SK-N-SH treated with all-trans-retinoic acid at 6 μM for 48 hours (cell line): ENCODE data around the gene CLDN16.

ENCODE experiments used
- ATAC-seq: fragments of 200-7000 bp; cut with Tn5 transposase; 3 replicates; pipeline ENCODE4 v1.9.1; 2020; ENCODE audit warnings: mild to moderate bottlenecking, moderate library complexity
- ARNTL ChIP-seq: fragments of 450-650 bp; formaldehyde crosslinking; IDR thresholded peaks from 2 replicates; pipeline ENCODE4 v1.5.0; 2020; ENCODE audit warnings: low read depth, mild to moderate bottlenecking, moderate library complexity, borderline replicate concordance
- BACH2 ChIP-seq: fragments of 250-450 bp; sonication (Bioruptor Pico); IDR thresholded peaks from 2 replicates; pipeline ENCODE4 v1.9.0; 2021; ENCODE audit warnings: mild to moderate bottlenecking, borderline replicate concordance
- CSDC2 ChIP-seq: fragments of 250-450 bp; sonication (Bioruptor Pico); IDR thresholded peaks from 2 replicates; pipeline ENCODE4 v1.5.0; 2020; ENCODE audit warnings: mild to moderate bottlenecking, moderate library complexity
- ESRRG ChIP-seq: fragments of 250-450 bp; sonication (Bioruptor Pico); IDR thresholded peaks from 2 replicates; pipeline ENCODE4 v1.6.1; 2021; ENCODE audit warnings: mild to moderate bottlenecking
- ISL1 ChIP-seq: fragments of 250-450 bp; sonication (Bioruptor Pico); IDR thresholded peaks from 2 replicates; pipeline ENCODE4 v2.1.2; 2022; ENCODE audit warnings: mild to moderate bottlenecking, moderate library complexity
- OSR1 ChIP-seq: fragments of 250-450 bp; sonication (Bioruptor Pico); IDR thresholded peaks from 2 replicates; pipeline ENCODE4 v1.8.0; 2022; ENCODE audit warnings: moderate library complexity, mild to moderate bottlenecking, inconsistent platforms
- PPARA ChIP-seq: fragments of 250-450 bp; sonication (Bioruptor Pico); IDR thresholded peaks from 2 replicates; pipeline ENCODE4 v1.5.0; 2020; ENCODE audit warnings: mild to moderate bottlenecking, borderline replicate concordance
- RARB ChIP-seq: fragments of 250-450 bp; sonication (Bioruptor Pico); IDR thresholded peaks from 2 replicates; pipeline ENCODE4 v1.8.0; 2021; ENCODE audit warnings: mild to moderate bottlenecking, moderate library complexity
- SNAI2 ChIP-seq: fragments of 250-450 bp; sonication (Bioruptor Pico); IDR thresholded peaks from 2 replicates; pipeline ENCODE4 v1.5.0; 2020; ENCODE audit warnings: mild to moderate bottlenecking, moderate library complexity
- TCF4 ChIP-seq: fragments of 250-450 bp; sonication (Bioruptor Pico); IDR thresholded peaks from 2 replicates; pipeline ENCODE4 v1.8.0; 2021; ENCODE audit warnings: mild to moderate bottlenecking, moderate library complexity, borderline replicate concordance
- TOX ChIP-seq: fragments of 250-450 bp; sonication (Bioruptor Pico); IDR thresholded peaks from 2 replicates; pipeline ENCODE4 v1.8.0; 2021; ENCODE audit warnings: mild to moderate bottlenecking, moderate library complexity, borderline replicate concordance
- ZC3H10 ChIP-seq: fragments of 250-450 bp; sonication (Bioruptor Pico); IDR thresholded peaks from 2 replicates; pipeline ENCODE4 v1.5.1; 2021; ENCODE audit warnings: mild to moderate bottlenecking, moderate library complexity
- ZFP3 ChIP-seq: fragments of 250-450 bp; sonication (Bioruptor Pico); IDR thresholded peaks from 2 replicates; pipeline ENCODE4 v1.5.0; 2020; ENCODE audit warnings: mild to moderate bottlenecking, moderate library complexity
- ZFP30 ChIP-seq: fragments of 450-650 bp; formaldehyde crosslinking; IDR thresholded peaks from 2 replicates; pipeline ENCODE4 v1.5.0; 2022; ENCODE audit warnings: mild to moderate bottlenecking, moderate library complexity
- ZNF565 ChIP-seq: fragments of 450-650 bp; formaldehyde crosslinking; conservative IDR thresholded peaks from 2 replicates; pipeline ENCODE4 v1.5.0; 2020; ENCODE audit warnings: low read depth, mild to moderate bottlenecking, moderate library complexity
- ZNF70 ChIP-seq: fragments of 450-650 bp; formaldehyde crosslinking; IDR thresholded peaks from 2 replicates; pipeline ENCODE4 v1.5.0; 2020; ENCODE audit warnings: mild to moderate bottlenecking, moderate library complexity
- ZNF8 ChIP-seq: fragments of 450-650 bp; formaldehyde crosslinking; IDR thresholded peaks from 2 replicates; pipeline ENCODE4 v1.5.0; 2020; ENCODE audit warnings: mild to moderate bottlenecking, moderate library complexity
- TF ChIP-seq, protein P1 (sequence below): fragments of 250-450 bp; sonication (Bioruptor Pico); IDR thresholded peaks from 2 replicates; pipeline ENCODE4 v1.8.0; 2020; ENCODE audit warnings: mild to moderate bottlenecking, moderate library complexity, borderline replicate concordance
- TF ChIP-seq, protein P2 (sequence below): fragments of 250-450 bp; sonication (Bioruptor Pico); IDR thresholded peaks from 2 replicates; pipeline ENCODE4 v1.8.0; 2021; ENCODE audit warnings: low read depth, mild to moderate bottlenecking, moderate library complexity, borderline replicate concordance
- TF ChIP-seq, protein P3 (sequence below): fragments of 250-450 bp; sonication (Bioruptor Pico); IDR thresholded peaks from 2 replicates; pipeline ENCODE4 v1.5.1; 2020; ENCODE audit warnings: low read depth, mild to moderate bottlenecking, moderate library complexity
- TF ChIP-seq, protein P4 (sequence below): fragments of 250-450 bp; sonication (Bioruptor Pico); IDR thresholded peaks from 2 replicates; pipeline ENCODE4 v1.5.0; 2020; ENCODE audit warnings: mild to moderate bottlenecking, moderate library complexity
- TF ChIP-seq, protein P5 (sequence below): fragments of 250-450 bp; sonication (Bioruptor Pico); IDR thresholded peaks from 2 replicates; pipeline ENCODE4 v1.5.1; 2021; ENCODE audit warnings: mild to moderate bottlenecking, moderate library complexity

Gene CLDN16

DNA sequence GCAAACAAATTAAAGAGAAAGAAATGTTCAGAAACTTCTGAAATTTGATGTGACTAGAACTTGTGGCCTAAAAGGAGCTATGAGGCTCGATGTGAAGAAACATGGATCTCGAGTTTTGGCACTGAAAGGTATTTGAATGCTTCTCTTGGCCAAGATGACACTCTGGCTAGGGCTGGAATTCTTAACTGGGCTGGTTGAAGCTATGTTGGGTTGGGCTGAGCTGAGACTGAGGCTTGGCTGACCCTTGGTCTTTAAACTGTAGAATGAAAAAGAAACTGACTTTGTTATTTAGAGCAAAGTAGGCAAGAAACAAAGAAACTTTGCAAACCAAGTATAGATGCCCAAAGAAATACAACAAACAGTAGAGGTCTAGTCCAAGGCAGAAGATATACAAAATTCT, 28.1 kb upstream of the CLDN16 start (continued):
- TF ChIP-seq, protein P1, sequence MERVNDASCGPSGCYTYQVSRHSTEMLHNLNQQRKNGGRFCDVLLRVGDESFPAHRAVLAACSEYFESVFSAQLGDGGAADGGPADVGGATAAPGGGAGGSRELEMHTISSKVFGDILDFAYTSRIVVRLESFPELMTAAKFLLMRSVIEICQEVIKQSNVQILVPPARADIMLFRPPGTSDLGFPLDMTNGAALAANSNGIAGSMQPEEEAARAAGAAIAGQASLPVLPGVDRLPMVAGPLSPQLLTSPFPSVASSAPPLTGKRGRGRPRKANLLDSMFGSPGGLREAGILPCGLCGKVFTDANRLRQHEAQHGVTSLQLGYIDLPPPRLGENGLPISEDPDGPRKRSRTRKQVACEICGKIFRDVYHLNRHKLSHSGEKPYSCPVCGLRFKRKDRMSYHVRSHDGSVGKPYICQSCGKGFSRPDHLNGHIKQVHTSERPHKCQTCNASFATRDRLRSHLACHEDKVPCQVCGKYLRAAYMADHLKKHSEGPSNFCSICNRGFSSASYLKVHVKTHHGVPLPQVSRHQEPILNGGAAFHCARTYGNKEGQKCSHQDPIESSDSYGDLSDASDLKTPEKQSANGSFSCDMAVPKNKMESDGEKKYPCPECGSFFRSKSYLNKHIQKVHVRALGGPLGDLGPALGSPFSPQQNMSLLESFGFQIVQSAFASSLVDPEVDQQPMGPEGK, result no peak
- TF ChIP-seq SNAI2, result no peak

DNA sequence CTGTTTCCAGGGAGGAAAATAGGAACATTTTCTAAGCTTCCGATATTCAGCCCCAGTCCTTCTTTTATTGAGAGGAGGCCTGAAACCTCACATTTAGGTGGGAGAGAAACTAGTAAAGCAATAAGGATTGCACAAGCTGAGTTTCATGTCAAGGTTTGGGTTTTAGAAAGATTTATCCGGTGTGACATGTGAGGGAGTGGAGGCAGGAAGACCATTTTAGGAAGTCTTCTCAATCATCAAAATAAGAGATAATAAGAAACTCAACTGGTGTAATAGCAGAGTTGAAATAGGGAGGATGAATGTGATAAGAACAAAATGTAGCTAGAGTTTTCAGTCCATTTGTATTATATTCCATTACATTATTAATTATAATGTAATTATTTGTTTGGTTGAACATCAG, 27.7 kb upstream of the CLDN16 start:
- no peak for TF ChIP-seq PPARA (CRISPR knock-in tag)
- no peak for TF ChIP-seq TCF4 (CRISPR knock-in tag)
- no peak for TF ChIP-seq ESRRG (CRISPR knock-in tag)
- TF ChIP-seq ZFP30 (CRISPR knock-in tag), result no peak
- TF ChIP-seq, protein P1, result no peak
- TF ChIP-seq RARB, result no peak
- TF ChIP-seq ARNTL (CRISPR knock-in tag), result no peak
- TF ChIP-seq, protein P2, sequence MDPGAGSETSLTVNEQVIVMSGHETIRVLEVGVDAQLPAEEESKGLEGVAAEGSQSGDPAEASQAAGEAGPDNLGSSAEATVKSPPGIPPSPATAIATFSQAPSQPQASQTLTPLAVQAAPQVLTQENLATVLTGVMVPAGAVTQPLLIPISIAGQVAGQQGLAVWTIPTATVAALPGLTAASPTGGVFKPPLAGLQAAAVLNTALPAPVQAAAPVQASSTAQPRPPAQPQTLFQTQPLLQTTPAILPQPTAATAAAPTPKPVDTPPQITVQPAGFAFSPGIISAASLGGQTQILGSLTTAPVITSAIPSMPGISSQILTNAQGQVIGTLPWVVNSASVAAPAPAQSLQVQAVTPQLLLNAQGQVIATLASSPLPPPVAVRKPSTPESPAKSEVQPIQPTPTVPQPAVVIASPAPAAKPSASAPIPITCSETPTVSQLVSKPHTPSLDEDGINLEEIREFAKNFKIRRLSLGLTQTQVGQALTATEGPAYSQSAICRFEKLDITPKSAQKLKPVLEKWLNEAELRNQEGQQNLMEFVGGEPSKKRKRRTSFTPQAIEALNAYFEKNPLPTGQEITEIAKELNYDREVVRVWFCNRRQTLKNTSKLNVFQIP (CRISPR knock-in tag), result no peak
- TF ChIP-seq BACH2 (CRISPR knock-in tag), result no peak
- TF ChIP-seq ISL1 (CRISPR knock-in tag), result no peak
- TF ChIP-seq ZFP3 (CRISPR knock-in tag), result no peak
- TF ChIP-seq, protein P3, sequence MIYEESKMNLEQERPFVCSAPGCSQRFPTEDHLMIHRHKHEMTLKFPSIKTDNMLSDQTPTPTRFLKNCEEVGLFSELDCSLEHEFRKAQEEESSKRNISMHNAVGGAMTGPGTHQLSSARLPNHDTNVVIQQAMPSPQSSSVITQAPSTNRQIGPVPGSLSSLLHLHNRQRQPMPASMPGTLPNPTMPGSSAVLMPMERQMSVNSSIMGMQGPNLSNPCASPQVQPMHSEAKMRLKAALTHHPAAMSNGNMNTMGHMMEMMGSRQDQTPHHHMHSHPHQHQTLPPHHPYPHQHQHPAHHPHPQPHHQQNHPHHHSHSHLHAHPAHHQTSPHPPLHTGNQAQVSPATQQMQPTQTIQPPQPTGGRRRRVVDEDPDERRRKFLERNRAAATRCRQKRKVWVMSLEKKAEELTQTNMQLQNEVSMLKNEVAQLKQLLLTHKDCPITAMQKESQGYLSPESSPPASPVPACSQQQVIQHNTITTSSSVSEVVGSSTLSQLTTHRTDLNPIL (CRISPR knock-in tag), result no peak
- TF ChIP-seq OSR1 (CRISPR knock-in tag), result no peak
- TF ChIP-seq ZC3H10 (CRISPR knock-in tag), result no peak
- no peak for TF ChIP-seq SNAI2
- TF ChIP-seq CSDC2, result no peak
- TF ChIP-seq, protein P4, sequence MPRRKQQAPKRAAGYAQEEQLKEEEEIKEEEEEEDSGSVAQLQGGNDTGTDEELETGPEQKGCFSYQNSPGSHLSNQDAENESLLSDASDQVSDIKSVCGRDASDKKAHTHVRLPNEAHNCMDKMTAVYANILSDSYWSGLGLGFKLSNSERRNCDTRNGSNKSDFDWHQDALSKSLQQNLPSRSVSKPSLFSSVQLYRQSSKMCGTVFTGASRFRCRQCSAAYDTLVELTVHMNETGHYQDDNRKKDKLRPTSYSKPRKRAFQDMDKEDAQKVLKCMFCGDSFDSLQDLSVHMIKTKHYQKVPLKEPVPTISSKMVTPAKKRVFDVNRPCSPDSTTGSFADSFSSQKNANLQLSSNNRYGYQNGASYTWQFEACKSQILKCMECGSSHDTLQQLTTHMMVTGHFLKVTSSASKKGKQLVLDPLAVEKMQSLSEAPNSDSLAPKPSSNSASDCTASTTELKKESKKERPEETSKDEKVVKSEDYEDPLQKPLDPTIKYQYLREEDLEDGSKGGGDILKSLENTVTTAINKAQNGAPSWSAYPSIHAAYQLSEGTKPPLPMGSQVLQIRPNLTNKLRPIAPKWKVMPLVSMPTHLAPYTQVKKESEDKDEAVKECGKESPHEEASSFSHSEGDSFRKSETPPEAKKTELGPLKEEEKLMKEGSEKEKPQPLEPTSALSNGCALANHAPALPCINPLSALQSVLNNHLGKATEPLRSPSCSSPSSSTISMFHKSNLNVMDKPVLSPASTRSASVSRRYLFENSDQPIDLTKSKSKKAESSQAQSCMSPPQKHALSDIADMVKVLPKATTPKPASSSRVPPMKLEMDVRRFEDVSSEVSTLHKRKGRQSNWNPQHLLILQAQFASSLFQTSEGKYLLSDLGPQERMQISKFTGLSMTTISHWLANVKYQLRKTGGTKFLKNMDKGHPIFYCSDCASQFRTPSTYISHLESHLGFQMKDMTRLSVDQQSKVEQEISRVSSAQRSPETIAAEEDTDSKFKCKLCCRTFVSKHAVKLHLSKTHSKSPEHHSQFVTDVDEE (CRISPR knock-in tag), result no peak
- no peak for ATAC-seq

DNA sequence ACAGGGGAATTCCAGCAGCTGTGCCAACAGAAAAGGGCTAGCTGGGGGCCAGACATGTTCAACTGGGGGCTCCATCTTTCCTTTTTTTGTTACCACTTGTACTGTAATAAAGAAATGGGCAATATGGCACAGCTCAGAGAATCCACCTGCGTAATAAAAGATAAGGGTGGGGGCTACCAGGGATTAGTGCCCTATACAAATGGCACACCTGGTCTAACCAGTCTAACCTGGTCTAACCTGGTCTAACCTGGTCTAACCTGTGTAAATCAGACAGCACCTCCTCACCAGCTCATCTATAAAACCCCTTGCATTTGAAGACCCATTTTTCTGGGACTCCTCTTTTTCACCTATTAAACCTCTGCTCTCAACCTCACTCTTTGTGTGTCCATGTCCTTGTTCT, 26.2 kb upstream of the CLDN16 start:
- ATAC-seq, result no peak
- TF ChIP-seq ZNF8 (CRISPR knock-in tag) (no peak), SNAI2 (no peak), OSR1 (CRISPR knock-in tag) (no peak), BACH2 (CRISPR knock-in tag) (no peak), ZNF70 (CRISPR knock-in tag) (no peak), ZFP3 (CRISPR knock-in tag) (no peak), ARNTL (CRISPR knock-in tag) (no peak), ZC3H10 (CRISPR knock-in tag) (no peak), PPARA (CRISPR knock-in tag) (no peak), CSDC2 (no peak), ISL1 (CRISPR knock-in tag) (no peak), TOX (CRISPR knock-in tag) (no peak), TCF4 (CRISPR knock-in tag) (no peak), ZNF565 (no peak)
- TF ChIP-seq, protein P4 (CRISPR knock-in tag), result no peak
- TF ChIP-seq, protein P2 (CRISPR knock-in tag), result no peak
- TF ChIP-seq, protein P5, sequence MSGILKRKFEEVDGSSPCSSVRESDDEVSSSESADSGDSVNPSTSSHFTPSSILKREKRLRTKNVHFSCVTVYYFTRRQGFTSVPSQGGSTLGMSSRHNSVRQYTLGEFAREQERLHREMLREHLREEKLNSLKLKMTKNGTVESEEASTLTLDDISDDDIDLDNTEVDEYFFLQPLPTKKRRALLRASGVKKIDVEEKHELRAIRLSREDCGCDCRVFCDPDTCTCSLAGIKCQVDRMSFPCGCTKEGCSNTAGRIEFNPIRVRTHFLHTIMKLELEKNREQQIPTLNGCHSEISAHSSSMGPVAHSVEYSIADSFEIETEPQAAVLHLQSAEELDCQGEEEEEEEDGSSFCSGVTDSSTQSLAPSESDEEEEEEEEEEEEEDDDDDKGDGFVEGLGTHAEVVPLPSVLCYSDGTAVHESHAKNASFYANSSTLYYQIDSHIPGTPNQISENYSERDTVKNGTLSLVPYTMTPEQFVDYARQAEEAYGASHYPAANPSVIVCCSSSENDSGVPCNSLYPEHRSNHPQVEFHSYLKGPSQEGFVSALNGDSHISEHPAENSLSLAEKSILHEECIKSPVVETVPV (CRISPR knock-in tag), result no peak
